B cell (primary cell): Measurements from ENCODE around the gene DBET.
"Not testable (repeated sequence)": the region's sequence is repeated elsewhere in the genome, so short reads cannot be mapped to it uniquely, and the experiment has no call there.

Source experiments
- EZH2 ChIP-seq: IDR thresholded peaks from 2 replicates; pipeline ENCODE4 v1.6.1; 2012; ENCODE audit warnings: borderline replicate concordance, low read depth, mild to moderate bottlenecking, moderate library complexity, low read length; ENCODE audit not compliant: insufficient read depth, poor library complexity, severe bottlenecking
- TF ChIP-seq, protein P1 (sequence below): fragments of 200-600 bp; IDR thresholded peaks from one replicate; pipeline ENCODE4 v1.8.0; 2022; ENCODE audit warnings: antibody characterized with exemption, mild to moderate bottlenecking

DNA sequence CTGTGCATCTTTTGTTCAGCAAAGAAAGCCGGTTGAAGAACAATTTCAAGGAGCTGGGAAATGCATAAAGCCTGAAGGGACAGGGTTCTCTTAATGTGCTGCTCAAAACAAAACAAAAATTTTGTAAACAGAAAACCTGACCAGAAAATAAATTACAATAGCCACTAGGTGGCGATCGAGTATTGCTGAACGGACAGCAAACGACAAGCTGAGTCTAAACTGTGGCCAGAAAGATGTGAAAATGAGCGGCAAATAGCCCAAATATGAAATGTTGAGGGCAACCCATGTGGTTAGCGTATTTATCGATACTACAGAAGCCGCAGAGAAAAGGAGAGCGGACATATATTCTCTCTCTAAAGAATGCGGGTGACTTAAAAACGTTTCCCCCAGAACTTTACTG, 16.7 kb upstream of the DBET start:
- TF ChIP-seq, protein P1, sequence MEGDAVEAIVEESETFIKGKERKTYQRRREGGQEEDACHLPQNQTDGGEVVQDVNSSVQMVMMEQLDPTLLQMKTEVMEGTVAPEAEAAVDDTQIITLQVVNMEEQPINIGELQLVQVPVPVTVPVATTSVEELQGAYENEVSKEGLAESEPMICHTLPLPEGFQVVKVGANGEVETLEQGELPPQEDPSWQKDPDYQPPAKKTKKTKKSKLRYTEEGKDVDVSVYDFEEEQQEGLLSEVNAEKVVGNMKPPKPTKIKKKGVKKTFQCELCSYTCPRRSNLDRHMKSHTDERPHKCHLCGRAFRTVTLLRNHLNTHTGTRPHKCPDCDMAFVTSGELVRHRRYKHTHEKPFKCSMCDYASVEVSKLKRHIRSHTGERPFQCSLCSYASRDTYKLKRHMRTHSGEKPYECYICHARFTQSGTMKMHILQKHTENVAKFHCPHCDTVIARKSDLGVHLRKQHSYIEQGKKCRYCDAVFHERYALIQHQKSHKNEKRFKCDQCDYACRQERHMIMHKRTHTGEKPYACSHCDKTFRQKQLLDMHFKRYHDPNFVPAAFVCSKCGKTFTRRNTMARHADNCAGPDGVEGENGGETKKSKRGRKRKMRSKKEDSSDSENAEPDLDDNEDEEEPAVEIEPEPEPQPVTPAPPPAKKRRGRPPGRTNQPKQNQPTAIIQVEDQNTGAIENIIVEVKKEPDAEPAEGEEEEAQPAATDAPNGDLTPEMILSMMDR, result not testable (repeated sequence)
- not testable (repeated sequence) for TF ChIP-seq EZH2
